ENCODE measurements around the gene PPA1. TPM values are rescaled to one million over a fixed set of nuclear protein-coding genes. Genes with fewer than 3 reads are reported as not detected.
"Not testable (repeated sequence)": the region's sequence is repeated elsewhere in the genome, so short reads cannot be mapped to it uniquely, and the experiment has no call there.

Gene PPA1
- total RNA-seq, 1 experiment from 2014 or later, result 207 TPM

- no peak overlapping the region for H3K4me3 ChIP-seq (ENCODE audit: insufficient read depth, low read depth, low read length)
- no peak for DNase-seq
Measured at GRCh38 chr10:70183304-70183703, 49.9 kb downstream of the PPA1 start.

GRCh38 chr10:70179209-70179608, 54.0 kb downstream of the PPA1 start:
- DNase-seq; H3K27me3 ChIP-seq (ENCODE audit: control insufficient read depth, insufficient read depth, low read length); H3K36me3 ChIP-seq (replicated peaks; ENCODE audit: control insufficient read depth, insufficient read depth, low read length); H3K4me3 ChIP-seq (ENCODE audit: insufficient read depth, low read depth, low read length): not testable (repeated sequence)

More at GRCh38 chr10:70183304-70183703, 49.9 kb downstream of the PPA1 start:
- no peaks in the 10 kb centered on the region for H3K27me3 ChIP-seq (ENCODE audit: control insufficient read depth, insufficient read depth, low read length)
- no peaks in the 10 kb centered on the region for H3K36me3 ChIP-seq (replicated peaks; ENCODE audit: control insufficient read depth, insufficient read depth, low read length)

GRCh38 chr10:70178139-70178725, 55.0 kb downstream of the PPA1 start:
- H3K36me3 ChIP-seq (replicated peaks; ENCODE audit: control insufficient read depth, insufficient read depth, low read length), result no peaks in the 10 kb centered on the region
- no peak for DNase-seq
- no peaks in the 10 kb centered on the region for H3K27me3 ChIP-seq (ENCODE audit: control insufficient read depth, insufficient read depth, low read length)
- H3K4me3 ChIP-seq (ENCODE audit: insufficient read depth, low read depth, low read length), result no peak overlapping the region

- DNase-seq, result no peak
- H3K27me3 ChIP-seq (ENCODE audit: control insufficient read depth, insufficient read depth, low read length), result no peaks in the 10 kb centered on the region
- H3K36me3 ChIP-seq (replicated peaks; ENCODE audit: control insufficient read depth, insufficient read depth, low read length), result no peaks in the 10 kb centered on the region
- no peak overlapping the region for H3K4me3 ChIP-seq (ENCODE audit: insufficient read depth, low read depth, low read length)
Measured at GRCh38 chr10:70176441-70176840, 56.8 kb downstream of the PPA1 start.

GRCh38 chr10:70175516-70175915, 57.7 kb downstream of the PPA1 start:
- Histone ChIP-seq H3K4me3 (ENCODE audit: insufficient read depth, low read depth, low read length) (no peak overlapping the region), H3K27me3 (ENCODE audit: control insufficient read depth, insufficient read depth, low read length) (no peaks in the 10 kb centered on the region), H3K36me3 (replicated peaks; ENCODE audit: control insufficient read depth, insufficient read depth, low read length) (no peaks in the 10 kb centered on the region)
- DNase-seq, result no peak

GRCh38 chr10:70174058-70174741, 59.0 kb downstream of the PPA1 start:
- Histone ChIP-seq H3K27me3 (ENCODE audit: control insufficient read depth, insufficient read depth, low read length) (no peaks in the 10 kb centered on the region), H3K36me3 (replicated peaks; ENCODE audit: control insufficient read depth, insufficient read depth, low read length) (no peaks in the 10 kb centered on the region), H3K4me3 (ENCODE audit: insufficient read depth, low read depth, low read length) (no peak overlapping the region)
- no peak for DNase-seq

GRCh38 chr10:70169649-70170364, 63.4 kb downstream of the PPA1 start:
- Histone ChIP-seq H3K36me3 (replicated peaks; ENCODE audit: control insufficient read depth, insufficient read depth, low read length) (no peaks in the 10 kb centered on the region; the same call in 1 of the 2 replicates), H3K27me3 (ENCODE audit: control insufficient read depth, insufficient read depth, low read length) (no peaks in the 10 kb centered on the region), H3K4me3 (ENCODE audit: insufficient read depth, low read depth, low read length) (peak overlapping the region; percentile 91)
- peak; percentile 55 for DNase-seq

GRCh38 chr10:70169011-70169410, 64.2 kb downstream of the PPA1 start:
- H3K27me3 ChIP-seq (ENCODE audit: control insufficient read depth, insufficient read depth, low read length), result no peaks in the 10 kb centered on the region
- no peaks in the 10 kb centered on the region; the same call in 1 of the 2 replicates for H3K36me3 ChIP-seq (replicated peaks; ENCODE audit: control insufficient read depth, insufficient read depth, low read length)
- peak overlapping the region; percentile 91; the same call in 1 of the 2 replicates for H3K4me3 ChIP-seq (ENCODE audit: insufficient read depth, low read depth, low read length)
- DNase-seq, result no peak

GRCh38 chr10:70167246-70167645, 66.0 kb downstream of the PPA1 start:
- DNase-seq, result no peak
- H3K4me3 ChIP-seq (ENCODE audit: insufficient read depth, low read depth, low read length), result no peak overlapping the region

GRCh38 chr10:70166394-70166793, 66.8 kb downstream of the PPA1 start:
- Histone ChIP-seq H3K36me3 (replicated peaks; ENCODE audit: control insufficient read depth, insufficient read depth, low read length) (no peaks in the 10 kb centered on the region; the same call in 1 of the 2 replicates), H3K4me3 (ENCODE audit: insufficient read depth, low read depth, low read length) (no peak overlapping the region), H3K27me3 (ENCODE audit: control insufficient read depth, insufficient read depth, low read length) (no peaks in the 10 kb centered on the region)
- DNase-seq, result no peak

More at GRCh38 chr10:70167246-70167645, 66.0 kb downstream of the PPA1 start:
- H3K36me3 ChIP-seq (replicated peaks; ENCODE audit: control insufficient read depth, insufficient read depth, low read length), result no peaks in the 10 kb centered on the region; the same call in 1 of the 2 replicates
- H3K27me3 ChIP-seq (ENCODE audit: control insufficient read depth, insufficient read depth, low read length), result no peaks in the 10 kb centered on the region

GRCh38 chr10:70164163-70164562, 69.1 kb downstream of the PPA1 start:
- Histone ChIP-seq H3K36me3 (replicated peaks; ENCODE audit: control insufficient read depth, insufficient read depth, low read length) (no peaks in the 10 kb centered on the region; the same call in none of the 2 replicates), H3K4me3 (ENCODE audit: insufficient read depth, low read depth, low read length) (no peak overlapping the region), H3K27me3 (ENCODE audit: control insufficient read depth, insufficient read depth, low read length) (no peaks in the 10 kb centered on the region)
- DNase-seq, result no peak

- Histone ChIP-seq H3K36me3 (replicated peaks; ENCODE audit: control insufficient read depth, insufficient read depth, low read length) (no peaks in the 10 kb centered on the region; the same call in none of the 2 replicates), H3K4me3 (ENCODE audit: insufficient read depth, low read depth, low read length) (no peak overlapping the region), H3K27me3 (ENCODE audit: control insufficient read depth, insufficient read depth, low read length) (no peaks in the 10 kb centered on the region)
- DNase-seq, result no peak
Measured at GRCh38 chr10:70163448-70163847, 69.8 kb downstream of the PPA1 start.

GRCh38 chr10:70162892-70163201, 70.4 kb downstream of the PPA1 start:
- no peak for DNase-seq
- Histone ChIP-seq H3K27me3 (ENCODE audit: control insufficient read depth, insufficient read depth, low read length) (no peaks in the 10 kb centered on the region), H3K36me3 (replicated peaks; ENCODE audit: control insufficient read depth, insufficient read depth, low read length) (no peaks in the 10 kb centered on the region; the same call in none of the 2 replicates), H3K4me3 (ENCODE audit: insufficient read depth, low read depth, low read length) (no peak overlapping the region)

GRCh38 chr10:70162151-70162891, 70.9 kb downstream of the PPA1 start:
- Histone ChIP-seq H3K4me3 (ENCODE audit: insufficient read depth, low read depth, low read length) (no peak overlapping the region), H3K36me3 (replicated peaks; ENCODE audit: control insufficient read depth, insufficient read depth, low read length) (no peaks in the 10 kb centered on the region; the same call in none of the 2 replicates), H3K27me3 (ENCODE audit: control insufficient read depth, insufficient read depth, low read length) (no peaks in the 10 kb centered on the region)
- DNase-seq, result no peak

All from H7 (cell line).